ENCODE data around the gene PCMT1. TPM values are rescaled to one million over a fixed set of nuclear protein-coding genes. Genes with fewer than 3 reads are reported as not detected.
"Not testable (repeated sequence)": the region's sequence is repeated elsewhere in the genome, so short reads cannot be mapped to it uniquely, and the experiment has no call there.

The PCMT1 gene
- total RNA-seq, 5 donors from 2014 or later (not counting 1 experiment from before 2014, with no cell fraction given) = 33.9 to 63.1 (median 53.1) TPM

GRCh38 chr6:149751920-149752319 lies 2.4 kb downstream of the PCMT1 start:
- not testable (repeated sequence) for H3K9me3 ChIP-seq; H3K4me3 ChIP-seq (ENCODE audit: control insufficient read depth in 1 of 2, extremely low read depth in 1 of 2, low read length in 1 of 2); H3K9me3 Mint-ChIP-seq; H3K36me3 ChIP-seq (ENCODE audit: control insufficient read depth in 2 of 2, extremely low read depth in 1 of 2, insufficient read depth in 1 of 2, low read length in 1 of 2); H3K27ac Mint-ChIP-seq; H3K27ac ChIP-seq (ENCODE audit: low read length); H3K36me3 Mint-ChIP-seq; H3K27me3 Mint-ChIP-seq; DNase-seq; H3K27me3 ChIP-seq (replicated peaks in 1 of 2; ENCODE audit: control insufficient read depth in 2 of 2, extremely low read depth in 1 of 2, insufficient read depth in 2 of 2, low read length in 1 of 2); ATAC-seq (replicated peaks in 1 of 4)
- H3K4me1 ChIP-seq (ENCODE audit: control insufficient read depth in 1 of 2, extremely low read depth in 1 of 2, insufficient read depth in 2 of 2, low read length in 2 of 2) = peaks cover 6 to 26% of the 10 kb centered on the region in 2 experiments
- Mint-ChIP-seq H3K4me3 (peak overlapping the region in 1 of 3 donors; percentile 99), H3K4me1 (peaks cover 25 to 43% (median 37%) of the 10 kb centered on the region in 3 donors)
- POLR2A ChIA-PET = interaction anchor here (0.6 to 0.7 kb wide), 2 partner anchors 1093 to 1652 kb away, joined by 7 read pairs; no protein-coding TSS in a partner anchor
- CTCF ChIA-PET = interaction anchor here in 1 of 2 donors (0.7 kb wide), 1 partner anchor 88 kb away, joined by 3 read pairs; no protein-coding TSS in a partner anchor
- WGBS (ENCODE audit: insufficient coverage) = no CpG with 5 or more reads among the region's 5 CpGs

GRCh38 chr6:149752600-149753373 lies 3.2 kb downstream of the PCMT1 start:
- peaks cover 4 to 26% of the 10 kb centered on the region in 2 experiments for H3K4me1 ChIP-seq (ENCODE audit: control insufficient read depth in 1 of 2, extremely low read depth in 1 of 2, insufficient read depth in 2 of 2, low read length in 2 of 2)
- no CpG with 5 or more reads among the region's 4 CpGs for WGBS (ENCODE audit: insufficient coverage)
- DNase-seq (no peak), ATAC-seq (replicated peaks in 1 of 4) (no peak)
- H3K4me3 Mint-ChIP-seq = no peak overlapping the region
- H3K27ac Mint-ChIP-seq = no peak overlapping the region
- no peak overlapping the region for H3K4me3 ChIP-seq (ENCODE audit: control insufficient read depth in 1 of 2, extremely low read depth in 1 of 2, low read length in 1 of 2)
- H3K27me3 Mint-ChIP-seq = no peaks in the 10 kb centered on the region
- ChIA-PET POLR2A (interaction anchor here (0.6 to 0.9 kb wide), 3 partner anchors 8 to 166 kb away, joined by 3 to 4 read pairs (median 3); no protein-coding TSS in a partner anchor), CTCF (interaction anchor here (0.6 to 0.7 kb wide), 3 partner anchors 79 to 188 kb away, joined by 3 to 5 read pairs (median 5); no protein-coding TSS in a partner anchor)
- no peaks in the 10 kb centered on the region for H3K9me3 ChIP-seq
- no peaks in the 10 kb centered on the region for H3K9me3 Mint-ChIP-seq
- no peaks in the 10 kb centered on the region for H3K36me3 ChIP-seq (ENCODE audit: control insufficient read depth in 2 of 2, extremely low read depth in 1 of 2, insufficient read depth in 1 of 2, low read length in 1 of 2)
- no peaks in the 10 kb centered on the region for H3K27me3 ChIP-seq (replicated peaks in 1 of 2; ENCODE audit: control insufficient read depth in 2 of 2, extremely low read depth in 1 of 2, insufficient read depth in 2 of 2, low read length in 1 of 2)
- H3K4me1 Mint-ChIP-seq = peaks cover 17 to 40% (median 33%) of the 10 kb centered on the region in 3 donors
- no peak overlapping the region for H3K27ac ChIP-seq (ENCODE audit: low read length)
- no peaks in the 10 kb centered on the region for H3K36me3 Mint-ChIP-seq

GRCh38 chr6:149753374-149753637 lies 3.8 kb downstream of the PCMT1 start:
- WGBS (ENCODE audit: insufficient coverage) = no CpG with 5 or more reads among the region's 3 CpGs
- H3K27me3 Mint-ChIP-seq; DNase-seq; H3K4me3 ChIP-seq (ENCODE audit: control insufficient read depth in 1 of 2, extremely low read depth in 1 of 2, low read length in 1 of 2); H3K27ac ChIP-seq (ENCODE audit: low read length); H3K9me3 Mint-ChIP-seq; H3K27ac Mint-ChIP-seq; H3K9me3 ChIP-seq; H3K36me3 ChIP-seq (ENCODE audit: control insufficient read depth in 2 of 2, extremely low read depth in 1 of 2, insufficient read depth in 1 of 2, low read length in 1 of 2); H3K4me3 Mint-ChIP-seq; H3K36me3 Mint-ChIP-seq; ATAC-seq (replicated peaks in 1 of 4); H3K27me3 ChIP-seq (replicated peaks in 1 of 2; ENCODE audit: control insufficient read depth in 2 of 2, extremely low read depth in 1 of 2, insufficient read depth in 2 of 2, low read length in 1 of 2): not testable (repeated sequence)
- peaks cover 17 to 40% (median 33%) of the 10 kb centered on the region in 3 donors for H3K4me1 Mint-ChIP-seq
- peaks cover 4 to 26% of the 10 kb centered on the region in 2 experiments for H3K4me1 ChIP-seq (ENCODE audit: control insufficient read depth in 1 of 2, extremely low read depth in 1 of 2, insufficient read depth in 2 of 2, low read length in 2 of 2)
- CTCF ChIA-PET = interaction anchor here in 1 of 2 donors (0.6 kb wide), 1 partner anchor 188 kb away, joined by 3 read pairs; no protein-coding TSS in a partner anchor
- POLR2A ChIA-PET = interaction anchor here (0.6 to 0.9 kb wide), 3 partner anchors 9 to 167 kb away, joined by 3 to 4 read pairs (median 3); no protein-coding TSS in a partner anchor

- Mint-ChIP-seq H3K4me1 (peaks cover 18 to 39% (median 31%) of the 10 kb centered on the region in 3 donors), H3K9me3 (no peaks in the 10 kb centered on the region), H3K36me3 (no peaks in the 10 kb centered on the region), H3K4me3 (no peak overlapping the region), H3K27ac (no peak overlapping the region), H3K27me3 (no peaks in the 10 kb centered on the region)
- CTCF ChIA-PET = no interaction called here
- H3K9me3 ChIP-seq = no peaks in the 10 kb centered on the region
- H3K4me1 ChIP-seq (ENCODE audit: control insufficient read depth in 1 of 2, extremely low read depth in 1 of 2, insufficient read depth in 2 of 2, low read length in 2 of 2) = peaks cover 4 to 22% of the 10 kb centered on the region in 2 experiments
- no peak overlapping the region for H3K27ac ChIP-seq (ENCODE audit: low read length)
- ATAC-seq (replicated peaks in 1 of 4) (no peak), DNase-seq (no peak)
- H3K36me3 ChIP-seq (ENCODE audit: control insufficient read depth in 2 of 2, extremely low read depth in 1 of 2, insufficient read depth in 1 of 2, low read length in 1 of 2) = peaks cover 0 to 2% of the 10 kb centered on the region in 2 donors
- H3K4me3 ChIP-seq (ENCODE audit: control insufficient read depth in 1 of 2, extremely low read depth in 1 of 2, low read length in 1 of 2) = no peak overlapping the region
- POLR2A ChIA-PET = no interaction called here
- 93% methylated on average over 3 of the region's 4 CpGs for WGBS (ENCODE audit: insufficient coverage)
- H3K27me3 ChIP-seq (replicated peaks in 1 of 2; ENCODE audit: control insufficient read depth in 2 of 2, extremely low read depth in 1 of 2, insufficient read depth in 2 of 2, low read length in 1 of 2) = no peaks in the 10 kb centered on the region
Observed at GRCh38 chr6:149754548-149754947, 5.0 kb downstream of the PCMT1 start.

- Histone ChIP-seq H3K4me3 (ENCODE audit: control insufficient read depth in 1 of 2, extremely low read depth in 1 of 2, low read length in 1 of 2) (no peak overlapping the region), H3K27ac (ENCODE audit: low read length) (no peak overlapping the region), H3K36me3 (ENCODE audit: control insufficient read depth in 2 of 2, extremely low read depth in 1 of 2, insufficient read depth in 1 of 2, low read length in 1 of 2) (peaks cover 0 to 10% of the 10 kb centered on the region in 2 donors), H3K27me3 (replicated peaks in 1 of 2; ENCODE audit: control insufficient read depth in 2 of 2, extremely low read depth in 1 of 2, insufficient read depth in 2 of 2, low read length in 1 of 2) (no peaks in the 10 kb centered on the region), H3K4me1 (ENCODE audit: control insufficient read depth in 1 of 2, extremely low read depth in 1 of 2, insufficient read depth in 2 of 2, low read length in 2 of 2) (peaks cover 2 to 14% of the 10 kb centered on the region in 2 experiments), H3K9me3 (no peaks in the 10 kb centered on the region)
- DNase-seq = no peak
- no peaks in the 10 kb centered on the region for H3K27me3 Mint-ChIP-seq
- CTCF ChIA-PET = interaction anchor here in 1 of 2 donors (0.6 kb wide), 1 partner anchor 315 kb away, joined by 5 read pairs; no protein-coding TSS in a partner anchor
- peaks cover 22 to 42% (median 34%) of the 10 kb centered on the region in 3 donors for H3K4me1 Mint-ChIP-seq
- no peak overlapping the region for H3K4me3 Mint-ChIP-seq
- WGBS (ENCODE audit: insufficient coverage) = 100% methylated on average over 4 of the region's 9 CpGs
- POLR2A ChIA-PET = no interaction called here
- peaks cover 8% of the 10 kb centered on the region for H3K36me3 Mint-ChIP-seq
- H3K9me3 Mint-ChIP-seq = no peaks in the 10 kb centered on the region
- no peak overlapping the region for H3K27ac Mint-ChIP-seq
- ATAC-seq (replicated peaks in 1 of 4) = no peak
Observed at GRCh38 chr6:149755300-149756260, 6.0 kb downstream of the PCMT1 start.

GRCh38 chr6:149756261-149756636 lies 6.7 kb downstream of the PCMT1 start:
- ATAC-seq (replicated peaks in 1 of 4) = no peak
- ChIA-PET CTCF (interaction anchor here in 1 of 2 donors (0.6 kb wide), 1 partner anchor 316 kb away, joined by 5 read pairs; no protein-coding TSS in a partner anchor), POLR2A (no interaction called here)
- Mint-ChIP-seq H3K4me1 (peaks cover 24 to 41% (median 36%) of the 10 kb centered on the region in 3 donors), H3K27me3 (no peaks in the 10 kb centered on the region), H3K36me3 (peaks cover 11% of the 10 kb centered on the region), H3K4me3 (no peak overlapping the region), H3K27ac (no peak overlapping the region), H3K9me3 (no peaks in the 10 kb centered on the region)
- Histone ChIP-seq H3K27ac (ENCODE audit: low read length) (no peak overlapping the region), H3K4me3 (ENCODE audit: control insufficient read depth in 1 of 2, extremely low read depth in 1 of 2, low read length in 1 of 2) (no peak overlapping the region), H3K36me3 (ENCODE audit: control insufficient read depth in 2 of 2, extremely low read depth in 1 of 2, insufficient read depth in 1 of 2, low read length in 1 of 2) (peaks cover 0 to 10% of the 10 kb centered on the region in 2 donors), H3K4me1 (ENCODE audit: control insufficient read depth in 1 of 2, extremely low read depth in 1 of 2, insufficient read depth in 2 of 2, low read length in 2 of 2) (peaks cover 0 to 7% of the 10 kb centered on the region in 2 experiments), H3K27me3 (replicated peaks in 1 of 2; ENCODE audit: control insufficient read depth in 2 of 2, extremely low read depth in 1 of 2, insufficient read depth in 2 of 2, low read length in 1 of 2) (no peaks in the 10 kb centered on the region), H3K9me3 (no peaks in the 10 kb centered on the region)
- no CpG with 5 or more reads among the region's 7 CpGs for WGBS (ENCODE audit: insufficient coverage)
- no peak for DNase-seq

Data from T-cell (primary cell).